DMS153 treated with DMSO at 0.1 percent for 48 hours (cell line): ENCODE data around the gene SPINK5.
"Not testable (repeated sequence)": the region's sequence is repeated elsewhere in the genome, so short reads cannot be mapped to it uniquely, and the experiment has no call there.

Experiments
- DNase-seq: peaks from one replicate; lab custom pipeline; 2025; ENCODE audit not compliant: unreplicated experiment; lab: John Stamatoyannopoulos, UW

Gene SPINK5

GRCh38 chr5:148063861-148064260 is at the start of gene SPINK5:
TSS of gene SPINK5 (plus strand) at chr5:148063980. CDS start at chr5:148064045, 65 bp downstream.
- no peak for DNase-seq

DNA sequence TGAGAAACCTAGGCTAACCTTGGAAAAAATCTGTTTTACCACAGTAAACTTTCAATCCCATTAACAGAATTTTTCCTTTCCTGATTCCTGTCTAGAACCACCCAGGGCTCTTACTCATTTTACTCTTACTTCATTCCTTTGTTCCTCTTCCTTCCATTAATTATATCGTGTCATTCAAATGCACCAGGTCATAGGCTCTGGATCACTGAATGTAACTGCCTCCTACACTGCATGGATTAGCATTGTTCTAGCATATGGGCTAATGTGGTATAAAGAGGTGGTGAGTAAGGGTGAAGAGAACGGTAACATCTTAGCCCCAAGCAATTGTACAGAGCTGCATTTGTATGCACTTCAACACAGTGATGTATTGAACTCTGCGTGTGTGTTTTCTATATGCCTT is 49.5 kb upstream of the SPINK5 start:
- DNase-seq: no peak

- no peak for DNase-seq
These were observed 43.4 kb upstream of the SPINK5 start for GRCh38 chr5:148020257-148020988.

GRCh38 chr5:148027505-148027904 is 36.3 kb upstream of the SPINK5 start:
- no peak for DNase-seq

DNA sequence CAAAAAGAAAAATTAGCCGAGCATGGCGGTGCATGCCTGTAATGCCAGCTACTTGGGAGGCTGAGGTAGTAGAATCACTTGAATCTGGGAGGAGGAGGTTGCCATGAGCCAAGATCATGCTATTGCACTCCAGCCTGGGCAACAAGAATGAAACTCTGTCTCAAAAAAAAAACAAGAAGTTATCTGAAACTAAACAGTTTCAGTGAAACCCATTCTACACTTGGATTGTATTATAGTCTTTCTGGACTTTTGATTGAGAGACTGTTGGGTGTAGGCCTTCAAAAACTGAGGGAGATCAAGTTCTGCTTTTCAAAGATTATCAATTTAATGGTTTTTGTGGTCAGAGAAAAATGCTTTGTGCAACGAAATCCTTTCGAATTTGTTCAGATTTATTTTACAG is 34.6 kb upstream of the SPINK5 start:
- DNase-seq: no peak

DNA sequence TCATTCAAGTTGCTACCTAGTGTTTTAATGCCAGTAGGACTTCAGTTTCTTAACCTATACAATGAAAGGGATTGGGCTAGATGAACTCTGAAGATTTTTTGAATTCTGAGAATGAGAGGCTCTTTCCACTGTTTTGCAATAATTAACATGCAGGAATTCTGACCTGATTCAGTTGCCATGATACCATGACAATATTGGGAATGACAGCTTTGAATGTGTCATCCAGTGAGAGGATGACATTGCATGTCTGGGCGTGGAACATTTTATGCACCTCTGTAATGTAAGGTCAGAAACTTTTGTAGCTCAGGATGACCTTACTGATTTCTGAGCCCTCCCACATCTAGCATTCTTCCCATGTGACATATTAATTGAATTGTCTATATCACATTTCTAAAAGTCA is 30.6 kb upstream of the SPINK5 start:
- no peak for DNase-seq

DNA sequence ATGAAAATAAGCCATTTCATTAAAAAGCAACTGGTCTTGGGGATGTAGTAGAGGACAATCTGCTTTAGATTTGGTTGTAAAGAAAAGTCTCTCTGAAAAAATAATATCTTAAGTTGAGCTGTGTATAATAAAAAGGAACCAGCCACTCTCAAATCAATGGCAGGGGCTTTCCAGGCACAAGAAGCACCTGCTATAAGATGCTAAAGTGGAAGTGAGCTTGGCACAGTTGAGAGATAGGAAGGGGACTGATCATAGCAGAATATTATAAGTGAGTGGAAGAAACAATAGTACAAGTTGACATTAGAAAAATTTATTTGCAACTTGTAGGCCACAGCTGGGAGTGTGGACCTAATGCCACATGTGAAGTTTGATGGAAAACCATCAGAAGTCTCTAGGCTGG is 28.1 kb upstream of the SPINK5 start:
- no peak for DNase-seq

DNA sequence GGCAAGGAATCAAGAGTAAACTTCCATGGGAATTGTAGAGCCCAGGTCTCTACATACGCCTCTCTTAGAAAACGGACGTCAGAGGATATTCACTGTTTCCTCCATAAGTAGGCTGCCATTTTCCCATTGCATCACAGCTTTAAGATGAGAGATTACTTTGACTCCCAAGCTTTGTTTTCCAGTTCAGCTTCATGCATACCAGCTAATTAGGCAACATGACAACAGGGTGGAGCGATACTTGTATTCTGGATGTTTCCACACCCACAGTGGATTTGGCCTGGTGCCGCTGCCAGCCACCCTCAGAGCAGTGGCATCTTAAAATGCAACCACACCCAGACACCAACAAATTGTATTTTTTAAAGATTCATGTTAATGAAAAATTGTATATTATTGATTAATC is 20.9 kb upstream of the SPINK5 start:
- no peak for DNase-seq

DNA sequence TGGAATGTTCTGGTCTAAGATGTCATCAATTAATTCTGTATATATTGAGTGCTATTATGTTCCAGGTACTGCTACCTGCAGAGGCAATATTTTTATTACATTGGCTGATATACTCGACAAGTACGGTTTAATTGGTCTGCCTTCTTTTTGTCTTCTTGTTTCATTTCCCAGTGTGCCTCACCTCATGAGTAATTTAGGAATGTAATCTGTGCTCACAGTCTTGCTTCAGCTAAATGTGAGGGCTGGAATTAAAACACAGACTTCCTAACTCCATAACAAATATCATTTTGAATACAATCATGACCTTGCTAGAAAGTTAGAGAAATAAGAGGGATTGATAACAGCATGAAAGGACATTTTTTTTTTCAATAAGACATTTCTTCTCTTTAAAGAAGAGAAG is 20.1 kb upstream of the SPINK5 start:
- no peak for DNase-seq

GRCh38 chr5:148055160-148055559 is 8.6 kb upstream of the SPINK5 start:
- DNase-seq: not testable (repeated sequence)

DNA sequence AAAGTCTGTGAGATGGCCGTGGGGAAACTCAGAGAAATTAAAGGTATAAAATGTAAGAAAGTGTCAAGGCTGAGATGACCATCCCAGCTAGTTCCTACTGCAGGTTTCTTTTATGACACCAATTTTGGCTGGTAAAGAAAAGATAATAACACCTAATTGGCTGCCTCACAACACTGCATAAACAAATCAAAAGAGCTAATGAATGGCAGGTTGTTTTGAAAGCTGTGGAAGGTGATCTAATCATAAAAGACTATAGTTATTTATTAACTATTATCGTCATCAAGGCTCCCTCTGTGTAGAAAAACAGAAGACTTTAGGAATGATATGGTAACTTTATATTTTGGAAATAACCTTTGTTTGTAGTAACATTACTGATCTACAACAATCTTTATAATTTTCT is 3.5 kb upstream of the SPINK5 start:
- DNase-seq: no peak

- no peak for DNase-seq
These were observed 2.9 kb upstream of the SPINK5 start for GRCh38 chr5:148060881-148061280.

GRCh38 chr5:148070621-148071020 is 6.8 kb downstream of the SPINK5 start:
- no peak for DNase-seq

- DNase-seq: no peak
These were observed 8.4 kb downstream of the SPINK5 start for GRCh38 chr5:148072207-148072606.

DNA sequence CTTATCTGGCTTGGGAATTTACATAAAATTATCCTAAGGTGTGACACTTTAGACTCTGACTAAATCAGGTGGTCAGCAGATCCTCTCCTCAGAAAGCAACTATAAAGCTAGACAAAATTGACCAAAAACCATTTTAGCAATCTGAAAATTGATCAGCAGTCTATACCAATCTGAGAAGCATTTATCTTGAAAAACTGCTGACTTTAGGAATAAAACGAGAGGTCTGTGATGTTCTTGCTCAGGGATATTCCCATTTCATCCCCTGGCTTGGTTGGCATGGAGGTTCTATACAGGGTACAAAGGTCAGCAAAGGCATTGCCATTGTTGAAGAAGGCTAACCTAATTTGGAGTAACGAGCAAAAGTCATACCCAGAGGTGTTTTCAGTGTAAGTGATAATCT is 11.7 kb downstream of the SPINK5 start:
- DNase-seq: no peak

DNA sequence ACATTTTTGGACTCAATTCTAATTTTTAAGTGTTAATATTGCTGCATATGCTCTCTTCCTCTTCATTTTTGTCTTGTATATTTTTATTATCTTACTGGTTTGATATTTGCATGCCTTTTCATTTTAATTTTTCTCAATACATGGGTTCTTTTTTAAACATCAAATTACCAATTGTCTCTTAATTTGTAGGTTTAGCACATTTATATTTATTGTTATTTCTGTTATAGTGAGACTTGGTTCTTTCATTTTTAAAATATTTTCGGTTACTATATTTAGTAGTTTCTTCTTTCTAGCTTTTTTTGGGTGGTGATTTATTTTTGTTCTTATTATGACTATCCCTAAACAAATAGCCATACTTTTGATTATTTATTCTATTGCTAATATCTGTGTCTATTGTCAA is 19.4 kb downstream of the SPINK5 start:
- no peak for DNase-seq

- DNase-seq: no peak
These were observed 20.5 kb downstream of the SPINK5 start for GRCh38 chr5:148084269-148084668.

DNA sequence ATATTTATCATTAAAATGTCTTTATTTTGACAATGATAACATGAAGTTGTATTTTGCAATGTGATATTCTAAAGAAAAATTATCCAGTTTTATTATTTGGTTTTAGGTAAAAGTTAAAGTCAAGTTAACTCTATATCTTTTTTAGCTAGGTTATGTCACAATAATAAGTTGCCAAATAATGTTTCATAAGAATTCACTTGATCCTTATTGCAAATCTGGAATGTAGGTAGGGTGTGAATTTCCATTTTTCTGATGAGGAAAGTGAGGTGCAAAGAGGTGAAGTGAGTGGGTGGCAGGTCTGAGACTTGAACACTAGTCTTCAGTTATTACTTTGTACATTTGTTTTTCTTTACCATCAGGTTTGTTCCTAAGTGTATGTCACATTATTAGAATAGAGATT is 21.5 kb downstream of the SPINK5 start:
- DNase-seq: no peak

DNA sequence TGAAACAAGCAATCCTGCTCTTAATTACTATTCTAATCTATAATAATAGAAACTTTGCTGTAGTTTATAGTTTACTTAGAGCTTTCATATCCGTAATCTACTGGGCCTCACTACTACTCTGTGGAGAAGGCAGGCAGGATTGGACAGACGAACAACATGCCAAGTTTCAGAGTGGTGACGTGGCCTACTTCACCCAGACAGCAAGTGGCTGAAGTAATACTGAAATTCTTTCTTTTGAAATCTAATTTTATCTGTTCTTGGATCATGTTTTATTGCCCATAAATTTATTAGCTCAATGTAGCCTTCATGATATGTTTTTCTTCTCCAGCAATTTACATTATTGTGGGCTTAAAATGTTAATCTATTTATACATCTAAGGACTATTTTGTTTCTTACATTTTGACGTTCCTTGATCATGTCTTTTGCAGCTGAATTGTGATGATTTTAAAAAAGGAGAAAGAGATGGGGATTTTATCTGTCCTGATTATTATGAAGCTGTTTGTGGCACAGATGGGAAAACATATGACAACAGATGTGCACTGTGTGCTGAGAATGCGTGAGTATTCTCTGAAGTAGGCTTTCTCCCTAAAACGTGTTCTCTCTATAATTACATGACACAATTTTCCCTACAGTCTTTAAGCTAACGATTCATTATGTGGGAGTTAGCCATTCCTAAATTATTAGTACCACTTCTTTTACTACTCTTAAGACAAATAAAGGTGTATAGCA is 22.4 kb downstream of the SPINK5 start:
- no peak for DNase-seq

- no peak for DNase-seq
These were observed 26.5 kb downstream of the SPINK5 start for GRCh38 chr5:148090146-148090772.

DNA sequence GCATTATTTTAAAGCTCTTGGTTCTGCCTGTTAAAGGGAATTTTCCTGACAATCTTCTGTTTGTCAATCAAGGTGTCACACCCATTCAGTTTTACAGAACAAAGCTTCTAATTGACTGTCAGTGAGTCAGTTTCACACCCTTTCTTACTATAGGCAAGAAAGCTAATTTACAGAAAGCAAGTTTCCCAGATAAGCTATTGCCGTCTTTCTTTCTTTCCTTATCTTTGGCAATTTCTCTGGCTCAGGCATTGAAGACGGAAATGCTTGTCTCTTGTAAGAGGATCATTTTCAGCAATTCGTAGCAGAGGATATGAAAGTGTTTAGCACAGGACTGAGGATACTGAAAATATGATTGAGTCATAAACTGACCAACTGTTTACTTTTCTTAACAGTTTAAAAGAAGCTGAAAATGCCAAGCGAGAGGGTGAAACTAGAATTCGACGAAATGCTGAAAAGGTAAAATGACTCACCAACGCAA is 27.0 kb downstream of the SPINK5 start:
- no peak for DNase-seq
